CD4-positive, alpha-beta T cell treated with Interleukin-4 for 1 hour (primary cell): ENCODE measurements around the gene NTN3.

Experiments used
- DNase-seq, 2 donors: peaks; one replicate each; pipeline ENCODE4 v3.0.0-alpha.2; 2020 to 2022

Gene NTN3

DNA sequence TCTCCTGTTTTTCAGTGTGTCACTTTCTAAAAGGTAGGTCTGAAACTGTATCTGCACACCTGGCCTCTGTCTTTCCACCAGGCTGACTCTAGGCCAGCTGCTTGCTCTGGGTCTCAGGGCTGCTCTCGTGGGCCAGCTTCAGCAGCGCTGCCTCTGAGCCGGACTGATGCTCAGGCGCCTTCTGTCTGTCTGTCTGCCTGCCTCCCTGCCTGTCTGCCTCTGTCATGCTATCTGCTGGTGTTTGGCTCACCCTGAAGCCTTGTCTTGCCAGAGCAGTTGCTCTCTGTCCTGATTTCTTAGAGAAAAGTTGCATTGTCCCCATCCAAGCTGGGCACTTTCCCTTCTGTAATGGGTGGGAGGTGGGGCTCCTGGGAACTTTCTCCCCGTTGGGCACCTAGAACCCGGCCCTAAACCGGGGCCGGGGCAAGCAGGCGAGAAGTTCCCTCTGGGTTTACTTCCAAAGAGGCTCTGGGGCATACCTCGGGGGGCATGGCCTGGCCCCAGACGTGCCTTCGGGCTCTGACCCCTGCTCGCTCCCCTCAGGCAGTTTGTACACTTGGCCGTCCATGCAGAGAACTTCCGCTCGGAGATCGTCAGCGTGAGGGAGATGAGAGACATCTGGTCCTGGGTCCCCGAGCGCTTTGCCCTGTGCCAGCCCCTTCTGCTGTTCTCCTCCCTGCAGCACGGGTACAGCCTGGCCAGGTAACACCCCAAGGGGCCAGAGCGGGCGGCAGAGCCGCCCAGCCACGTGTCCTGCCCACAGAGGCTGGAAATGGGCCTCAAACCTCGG lies 26.8 kb downstream of the NTN3 start:
- DNase-seq = no peak

DNA sequence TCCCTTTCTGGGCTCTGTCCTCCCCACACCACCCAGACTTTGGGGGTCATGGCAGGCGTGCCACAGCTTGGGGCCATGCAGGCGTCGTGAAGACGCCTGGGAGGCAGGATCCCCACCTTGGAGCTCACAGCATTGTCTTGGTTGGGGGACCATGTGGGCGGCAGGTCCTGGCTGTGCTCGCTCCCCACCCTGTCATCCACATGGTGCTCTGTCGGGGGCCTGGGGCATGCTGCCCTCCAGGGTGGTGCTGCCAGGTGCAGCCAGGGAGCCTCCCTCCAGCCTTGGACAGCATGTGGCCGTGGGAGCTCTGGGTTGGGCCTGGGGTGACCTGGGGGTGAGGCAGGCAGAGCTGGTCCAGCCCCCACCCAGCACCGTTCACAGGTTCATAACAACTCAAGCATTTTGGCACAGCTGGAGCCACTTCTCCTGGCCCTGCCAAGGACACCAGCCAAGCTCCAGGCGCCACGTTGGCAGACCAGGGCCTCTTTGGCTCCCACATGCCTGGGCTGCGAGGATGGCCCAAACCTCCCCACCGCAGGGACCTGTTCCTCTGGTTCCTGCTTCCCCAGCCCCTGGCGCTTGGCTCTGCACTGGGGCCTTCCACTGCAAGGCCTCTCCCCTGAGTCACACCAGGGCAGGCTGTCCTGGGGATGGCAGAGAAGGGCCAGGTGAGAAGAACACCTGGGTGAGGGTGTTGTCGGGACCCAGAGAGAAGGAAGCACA lies 27.6 kb downstream of the NTN3 start:
- DNase-seq = no peak

DNA sequence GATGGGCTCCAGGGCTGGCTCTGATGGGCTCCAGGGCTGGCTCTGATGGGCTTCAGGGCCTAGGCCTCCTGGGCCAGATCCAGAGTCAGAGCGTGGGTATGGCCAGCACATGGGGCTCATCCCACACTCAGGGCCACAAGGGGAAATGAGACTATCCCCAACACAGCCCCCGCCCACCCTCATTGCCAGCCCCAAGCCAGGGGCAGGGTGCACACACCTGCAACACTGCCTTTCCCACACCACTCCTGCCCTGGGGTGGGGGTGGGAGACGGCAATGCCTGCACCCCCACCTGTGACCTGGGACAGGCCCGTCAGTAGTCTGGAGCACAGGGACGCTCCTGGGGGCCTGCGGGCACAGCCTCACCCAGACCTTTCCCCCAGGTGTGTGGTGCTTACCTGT lies 28.4 kb downstream of the NTN3 start:
- DNase-seq = no peak

DNA sequence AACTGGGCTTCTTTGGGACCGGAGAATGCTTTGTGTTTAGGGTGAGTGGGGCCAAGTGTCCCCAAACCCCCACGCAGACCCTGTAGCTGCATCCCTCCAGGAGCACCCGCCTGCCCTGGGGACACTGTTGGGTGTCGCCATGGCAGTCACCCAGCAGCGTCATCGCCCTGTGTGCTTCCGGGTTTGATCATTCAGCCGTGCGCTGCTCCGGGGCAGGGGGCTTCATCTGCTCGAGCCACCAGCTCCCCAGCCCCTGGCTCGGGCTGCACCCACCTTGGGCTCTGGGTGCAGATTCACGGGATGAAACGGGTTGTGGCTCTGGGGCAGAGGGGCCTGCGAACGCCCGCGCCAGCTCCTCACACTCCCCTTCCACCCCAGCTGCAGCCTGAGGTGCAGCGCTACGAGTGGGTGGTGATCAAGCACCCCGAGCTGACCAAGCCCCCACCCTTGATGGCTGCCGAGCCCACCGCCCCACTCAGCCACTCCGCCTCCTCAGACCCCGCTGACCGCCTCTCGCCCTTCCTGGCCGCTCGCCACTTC lies 28.9 kb downstream of the NTN3 start:
- no peak for DNase-seq

DNA sequence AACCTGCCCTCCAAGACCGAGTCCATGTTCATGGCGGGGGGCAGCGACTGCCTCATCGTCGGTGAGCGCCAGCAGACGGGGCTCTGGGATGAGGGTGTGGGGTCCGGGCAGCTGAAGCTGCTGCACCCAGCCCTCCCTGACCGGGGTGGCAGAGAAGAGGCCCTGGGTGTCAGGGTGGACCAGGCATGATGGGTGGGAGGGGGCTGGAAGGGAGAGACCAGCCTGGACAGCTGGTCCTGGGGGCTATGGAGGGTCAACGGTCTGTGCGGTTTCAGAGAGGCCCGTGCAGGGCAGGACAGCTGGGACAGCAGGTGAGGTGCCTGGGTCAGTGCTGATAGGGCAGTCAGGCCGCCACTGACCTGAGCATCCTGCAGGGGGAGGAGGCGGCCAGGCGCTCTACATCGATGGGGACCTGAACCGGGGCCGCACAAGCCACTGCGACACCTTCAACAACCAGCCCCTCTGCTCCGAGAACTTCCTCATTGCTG lies 29.4 kb downstream of the NTN3 start:
- no peak for DNase-seq

DNA sequence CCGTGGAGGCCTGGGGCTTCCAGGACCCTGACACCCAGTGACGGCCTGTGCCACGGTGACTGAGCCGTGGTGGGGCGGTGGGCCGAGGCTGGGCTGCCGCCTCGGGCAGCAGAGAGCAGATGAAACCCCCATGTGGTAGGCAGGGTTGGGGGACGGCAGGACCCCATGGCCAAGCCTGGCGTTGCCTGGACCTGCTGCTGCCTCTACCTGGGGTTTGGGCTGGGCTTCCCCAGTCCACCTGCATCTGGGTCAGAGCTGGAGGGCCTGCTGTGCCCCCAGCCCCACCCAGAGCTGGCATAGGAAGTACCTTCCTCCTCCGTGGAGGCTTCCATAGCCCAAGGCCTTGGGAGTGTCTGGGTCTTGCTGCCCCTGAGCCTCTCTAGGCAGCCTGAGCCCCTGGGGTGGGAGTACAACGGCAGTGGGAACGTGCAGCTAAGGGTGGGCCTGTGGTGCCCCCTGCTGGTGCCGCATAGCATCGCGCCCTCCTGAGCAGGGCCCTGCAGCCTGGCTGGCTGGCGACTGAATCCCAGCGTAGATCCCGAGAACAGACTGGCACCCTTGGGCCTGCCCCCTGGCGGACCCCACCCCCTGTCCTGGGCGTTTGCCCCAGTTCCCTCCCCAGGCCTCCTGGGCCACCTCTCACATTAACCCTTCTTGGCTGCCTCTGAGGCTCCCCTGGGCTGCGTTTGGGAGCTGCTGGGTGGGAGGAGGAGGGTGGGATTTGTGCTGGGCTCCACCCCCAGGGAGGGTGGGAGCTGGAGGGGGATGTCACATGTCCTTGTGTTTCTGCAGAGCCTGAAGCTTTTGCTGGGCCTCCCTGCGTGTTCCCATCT lies 30.0 kb downstream of the NTN3 start:
- DNase-seq = peak; percentile 80 to 82

DNA sequence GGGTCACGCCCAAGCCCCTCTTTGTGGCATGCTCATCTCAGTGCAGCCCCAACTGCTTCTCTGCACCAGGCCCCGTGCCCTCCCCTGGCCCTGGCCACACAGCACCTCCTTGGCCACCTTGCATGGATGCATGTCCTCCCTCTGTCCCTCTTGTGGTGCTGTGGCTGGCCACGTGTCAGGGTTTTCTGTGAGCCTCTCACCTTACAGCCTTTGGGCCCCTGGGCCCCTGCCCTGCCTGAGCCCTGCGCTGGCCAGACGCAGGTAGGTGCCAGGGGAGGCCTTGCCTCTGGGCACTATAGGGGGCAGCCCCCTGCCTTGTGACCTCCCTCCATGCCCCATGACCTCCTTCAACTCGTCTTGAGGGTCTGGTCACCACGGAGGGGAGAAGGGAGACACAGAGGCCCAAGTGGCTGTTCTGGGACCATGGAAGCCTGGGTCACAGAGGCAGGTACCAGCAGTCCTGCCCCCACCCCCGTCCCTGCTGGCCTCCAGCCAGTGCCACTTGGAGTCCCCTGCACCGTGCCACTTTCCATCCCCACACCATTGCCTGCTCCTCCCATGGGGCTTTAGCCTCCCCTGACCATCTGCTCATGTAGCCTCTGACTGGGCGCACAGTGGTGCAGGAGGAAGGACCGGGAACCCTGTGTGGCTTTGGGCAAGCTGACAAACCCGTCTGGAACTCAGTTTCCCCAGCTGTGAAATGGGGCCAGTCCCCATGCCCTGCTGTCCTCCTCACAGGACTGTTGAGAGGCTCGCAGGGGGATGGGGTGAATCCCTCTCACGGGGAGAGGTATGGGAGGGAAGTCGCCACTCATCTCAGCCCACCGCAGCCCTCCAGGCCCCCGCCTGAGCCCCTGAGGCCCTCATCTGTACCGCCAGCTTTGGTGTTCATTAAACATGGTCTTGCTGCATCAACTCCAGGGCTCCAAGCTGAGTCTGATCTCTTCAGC lies 31.1 kb downstream of the NTN3 start:
- DNase-seq = no peak

DNA sequence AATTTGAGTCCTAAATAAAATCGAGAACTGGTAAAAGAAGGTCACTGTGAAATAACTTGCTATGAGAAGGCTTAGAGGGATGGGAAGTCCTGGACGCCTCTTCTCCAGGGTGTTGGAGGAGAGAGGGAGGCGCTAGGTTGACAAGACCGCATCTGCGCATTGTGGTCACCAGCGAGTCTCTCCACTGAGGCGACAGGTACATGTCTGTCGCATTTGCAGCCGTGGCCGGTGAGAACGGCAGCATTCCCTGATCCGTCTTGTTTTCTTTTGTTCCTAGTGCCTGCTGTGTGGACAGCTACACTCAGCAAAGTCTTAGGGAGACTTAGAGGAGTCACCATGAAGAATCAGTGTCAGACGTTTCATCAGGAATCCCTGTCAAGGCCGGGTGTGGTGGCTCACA lies 34.6 kb downstream of the NTN3 start:
- DNase-seq = no peak

DNA sequence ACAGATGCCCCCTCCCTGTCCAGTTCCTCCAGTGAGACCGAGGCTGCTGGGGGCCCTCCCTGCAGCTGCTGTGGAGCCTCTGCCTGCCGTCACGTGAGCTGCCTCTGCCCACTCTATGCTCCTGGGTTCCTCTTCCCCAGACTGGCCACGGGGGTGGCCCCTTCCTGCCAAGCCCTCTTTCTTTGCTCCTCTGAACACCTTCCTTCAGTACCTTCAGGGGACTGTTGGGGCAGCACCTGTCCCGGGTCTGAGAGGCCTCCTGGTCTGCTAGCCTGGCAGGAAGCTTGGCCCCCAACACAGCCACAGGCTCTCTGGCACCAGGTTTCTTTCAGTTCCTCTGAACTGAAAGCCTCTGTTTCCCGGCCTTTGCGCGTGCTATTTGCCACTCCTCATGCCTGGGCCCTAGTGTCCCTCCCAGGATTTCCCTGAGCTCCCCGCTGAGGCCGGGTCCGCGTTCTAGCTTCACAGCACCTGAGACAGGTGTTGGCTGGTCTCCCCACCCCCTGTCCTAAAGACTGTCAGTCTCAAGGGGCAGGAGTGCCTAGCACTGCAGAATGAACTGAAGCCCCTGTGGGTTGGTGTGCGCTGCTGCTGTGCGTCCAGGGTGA lies 36.1 kb downstream of the NTN3 start:
- peak in 1 of 2 donors; percentile 70 for DNase-seq

DNA sequence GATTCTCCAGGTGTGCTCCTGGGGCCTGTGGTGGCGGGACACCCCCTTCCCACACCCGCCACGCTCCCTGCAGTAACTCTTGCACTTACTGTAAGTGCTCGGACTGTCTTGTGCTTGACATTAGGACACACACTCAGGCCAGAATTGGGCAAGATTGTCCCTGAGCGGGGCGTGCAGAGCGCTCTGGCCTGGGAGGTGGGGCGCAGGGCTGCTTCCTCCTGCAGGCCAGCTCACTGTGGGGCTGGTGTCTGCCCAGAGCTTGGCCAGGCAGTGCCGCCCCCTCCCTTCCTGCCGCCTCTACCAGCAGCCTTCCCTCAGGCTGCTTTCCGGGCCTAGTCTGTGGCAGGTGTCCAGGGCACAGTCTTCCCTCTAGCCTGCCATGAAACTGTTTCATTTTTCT lies 36.6 kb downstream of the NTN3 start:
- DNase-seq = peak in 1 of 2 donors; percentile 54

DNA sequence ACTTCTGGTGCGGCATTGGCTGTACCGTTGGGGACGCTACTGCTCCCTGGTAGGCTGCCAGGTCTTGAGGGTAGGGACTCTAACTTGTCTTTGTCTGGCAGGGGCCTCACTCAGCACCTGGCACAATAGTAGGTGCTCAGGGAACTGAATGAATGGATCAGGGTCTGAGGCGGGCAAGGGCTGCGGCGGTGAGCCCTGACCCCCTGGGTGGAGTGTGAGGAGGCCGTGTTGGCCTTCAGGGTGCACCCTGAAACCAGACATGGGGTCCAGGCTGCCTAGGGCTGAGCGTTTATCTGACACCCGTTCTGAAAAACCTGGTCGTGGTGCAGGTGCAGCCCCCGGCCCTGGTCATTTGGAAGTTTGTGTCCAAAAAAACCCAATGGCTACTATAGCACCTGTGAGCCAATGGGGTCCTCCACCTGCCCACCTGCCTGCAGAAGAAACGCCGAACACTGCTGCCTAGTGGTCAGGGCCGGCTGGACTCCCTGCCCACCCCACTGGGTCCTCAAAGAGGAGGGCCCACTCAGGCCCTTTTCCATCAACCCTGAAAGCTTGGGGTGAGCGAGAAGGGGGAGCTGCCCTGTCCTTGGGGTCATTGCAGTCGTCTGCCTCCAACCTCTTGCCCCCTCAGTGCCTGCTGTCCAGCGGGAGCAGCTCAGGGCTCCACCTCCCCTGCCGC lies 37.8 kb downstream of the NTN3 start:
- no peak for DNase-seq

DNA sequence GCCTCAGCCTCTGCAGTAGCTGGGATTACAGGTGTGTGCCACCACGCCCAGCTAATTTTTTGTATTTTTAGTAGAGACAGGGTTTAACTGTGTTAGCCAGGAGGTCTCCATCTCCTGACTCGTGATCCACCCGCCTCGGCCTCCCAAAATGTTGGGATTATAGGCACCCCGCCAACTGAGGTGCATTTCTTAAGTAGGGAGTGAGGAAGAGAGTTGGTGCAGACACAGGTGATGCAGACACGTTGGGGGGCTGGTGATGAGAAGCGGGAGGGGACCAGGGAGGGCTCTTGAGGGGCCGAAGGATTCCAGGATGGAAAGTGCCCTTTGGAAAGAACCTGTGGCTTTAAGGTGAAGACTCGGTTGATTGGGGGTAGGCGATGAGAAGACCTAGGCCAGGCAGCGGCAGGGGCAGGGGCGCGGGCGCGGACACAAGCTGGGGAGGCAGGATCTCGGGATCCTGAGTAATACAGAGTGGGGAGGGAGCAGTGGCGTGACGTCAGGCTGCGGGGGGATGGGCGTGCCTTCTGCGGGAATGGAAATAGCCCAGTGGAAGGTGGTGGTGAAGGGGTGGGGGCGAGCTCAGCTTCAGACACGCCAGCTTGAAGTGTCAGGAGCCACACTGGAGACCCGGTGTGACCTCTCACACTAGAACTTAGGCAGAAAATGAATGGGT lies 40.2 kb downstream of the NTN3 start:
- no peak for DNase-seq

DNA sequence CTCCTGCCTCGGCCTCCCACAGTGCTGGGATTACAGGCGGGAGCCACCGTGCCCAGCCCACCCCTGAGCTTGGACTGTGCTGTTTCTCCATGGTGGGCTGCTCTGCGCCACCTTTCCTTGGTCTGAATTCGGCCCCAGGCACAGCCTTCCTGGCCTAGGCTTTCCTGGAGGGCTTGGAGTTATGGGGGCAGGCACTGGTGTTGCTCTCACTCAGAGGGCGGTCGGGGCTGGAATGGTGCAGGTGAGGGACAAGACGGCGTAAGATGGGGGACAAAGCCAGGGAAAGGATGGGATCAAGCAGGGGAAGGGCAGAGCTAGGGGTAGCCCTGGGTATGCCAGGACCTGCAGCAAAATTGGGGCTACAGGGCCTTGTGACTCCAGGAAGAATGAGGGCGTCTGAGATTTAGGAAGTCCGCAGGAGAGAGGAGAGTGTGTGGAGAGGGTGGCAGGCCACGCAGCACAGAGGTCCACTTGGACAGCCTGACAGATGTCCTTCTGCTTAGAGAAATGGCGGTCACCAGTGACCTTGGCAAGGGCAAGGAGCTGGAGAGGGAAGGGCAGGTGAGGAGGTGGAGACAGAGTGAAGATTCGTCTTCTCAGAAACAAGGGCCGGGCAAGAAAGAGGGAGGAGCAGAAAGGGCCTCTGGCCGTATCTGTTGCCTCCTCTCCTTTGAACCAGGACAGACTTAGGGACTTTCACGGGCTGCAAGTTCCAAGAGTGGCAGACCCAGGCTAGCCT lies 41.1 kb downstream of the NTN3 start:
- no peak for DNase-seq

DNA sequence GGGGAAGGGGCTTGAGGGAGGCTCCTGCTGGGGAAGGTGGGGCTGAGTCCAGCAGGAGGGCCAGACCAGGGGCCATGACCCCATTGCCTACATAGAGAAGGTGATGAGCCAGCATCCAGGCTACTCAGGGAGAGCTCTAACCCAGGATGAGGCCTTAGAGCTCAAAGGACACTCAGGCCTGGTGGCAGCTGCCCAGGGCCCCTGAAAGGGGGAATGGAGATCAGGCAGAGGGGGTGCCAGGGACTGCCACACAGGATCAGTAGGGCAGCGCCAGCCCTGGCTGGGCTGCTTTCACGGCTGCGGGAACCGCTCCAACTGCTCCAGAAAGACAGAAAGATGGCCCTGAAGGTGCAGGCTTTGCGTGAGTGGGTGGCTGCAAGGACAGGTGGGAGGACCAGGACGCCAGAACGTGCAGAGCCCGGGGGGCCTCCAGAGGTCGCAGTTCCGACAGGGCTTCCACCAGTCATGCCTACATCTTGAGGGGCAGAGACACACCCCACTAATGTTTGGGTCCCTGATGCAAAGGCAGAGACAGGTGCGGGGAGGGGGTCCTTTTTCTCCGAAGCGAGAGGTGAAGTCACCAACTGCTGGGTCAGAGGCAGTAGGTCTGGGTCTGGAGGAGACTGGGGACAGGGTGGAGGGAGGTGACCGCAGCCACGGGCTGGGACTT lies 41.8 kb downstream of the NTN3 start:
- peak; percentile 37 to 46 for DNase-seq

DNA sequence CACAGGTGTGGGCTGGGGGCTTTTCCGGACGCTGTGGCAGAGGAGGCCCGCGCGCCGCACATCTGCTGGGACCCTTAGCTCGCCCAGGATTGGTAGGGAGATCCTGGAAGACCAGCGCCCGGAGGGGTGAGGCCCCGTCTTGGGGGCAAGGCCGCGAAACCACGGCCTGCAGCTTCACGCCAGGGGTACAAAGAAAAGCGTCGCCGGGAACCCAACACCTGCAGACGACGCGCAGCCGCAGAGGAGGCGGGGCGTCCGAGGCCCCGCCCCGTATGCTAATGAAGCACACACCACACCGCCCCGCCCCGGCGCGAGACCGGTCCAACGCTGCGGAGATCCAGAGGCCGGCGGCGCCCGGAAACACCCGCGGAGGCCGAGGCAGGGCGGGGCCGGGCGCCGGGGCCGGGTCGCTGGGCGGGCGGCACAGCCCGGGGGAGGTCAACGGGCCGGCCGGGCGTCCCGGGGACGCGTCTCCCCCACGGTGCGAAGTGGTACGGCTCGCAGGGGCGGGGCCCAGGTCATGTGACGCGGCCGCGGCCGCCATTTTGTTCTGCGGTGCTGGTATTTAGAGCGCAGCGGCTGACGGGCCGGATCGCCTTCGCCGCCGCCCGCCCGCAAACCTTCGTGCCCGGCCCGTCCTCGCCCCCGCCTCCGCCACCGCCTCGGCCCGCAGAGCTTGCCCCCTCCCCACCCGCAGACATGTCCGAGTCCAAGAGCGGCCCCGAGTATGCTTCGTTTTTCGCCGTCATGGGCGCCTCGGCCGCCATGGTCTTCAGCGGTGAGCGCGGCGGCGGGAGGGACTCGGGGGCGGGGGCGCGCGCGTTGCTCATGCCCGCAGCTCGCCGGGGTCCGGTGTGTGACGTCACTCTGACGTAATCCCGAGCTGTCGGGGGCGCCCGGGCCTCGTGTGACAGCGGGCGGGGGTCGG lies 42.6 kb downstream of the NTN3 start, which contains the start of gene ATP6V0C:
ATP6V0C (plus strand) TSS at position 548 of the 928 bp plus-strand sequence; CDS start at position 700, 152 bp downstream.
- peak; percentile 93 to 94 for DNase-seq

DNA sequence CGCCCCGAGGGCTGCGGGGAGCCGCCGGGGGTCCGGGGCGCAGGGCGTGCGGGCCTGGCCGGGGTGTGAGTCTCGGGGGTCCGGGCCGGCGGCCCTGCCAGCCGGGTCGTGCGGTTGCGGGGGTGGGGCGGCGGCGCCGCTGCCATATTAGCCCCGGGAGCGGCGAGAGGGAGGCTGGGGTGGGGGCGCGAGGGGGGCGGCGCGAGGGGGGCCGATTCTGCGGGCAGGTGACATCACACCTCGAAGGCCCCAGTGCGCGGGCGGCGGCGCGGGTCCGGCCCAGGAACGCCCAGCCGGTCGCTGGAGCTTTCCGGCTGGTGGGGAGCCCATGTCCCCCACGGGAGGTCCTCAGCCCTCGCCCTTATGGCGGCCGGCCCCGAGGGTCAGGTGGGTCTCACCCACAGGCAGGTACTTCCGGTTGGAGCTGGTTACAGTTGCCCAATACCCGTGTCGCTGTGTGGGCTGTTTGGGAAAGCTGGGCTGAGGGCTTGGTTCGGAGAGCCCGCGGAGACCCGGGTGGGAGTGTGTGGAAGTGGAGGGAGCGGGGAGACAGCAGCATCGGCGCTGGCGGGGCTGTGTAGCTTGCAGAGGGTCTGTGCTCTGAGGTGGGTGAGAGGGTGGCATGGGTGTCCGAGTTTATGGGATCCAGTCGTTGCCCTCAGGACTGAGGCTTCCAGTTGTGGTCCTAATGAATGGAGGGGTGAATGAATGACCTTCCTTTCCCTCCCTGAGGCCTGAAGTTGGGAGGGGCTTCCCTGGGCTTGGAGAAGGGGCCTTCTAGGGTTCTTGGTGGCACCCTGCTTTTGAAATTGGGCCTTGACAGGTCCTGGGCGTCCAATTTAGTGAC lies 43.5 kb downstream of the NTN3 start:
- peak; percentile 46 to 58 for DNase-seq
